ENCODE measurements around the gene DSCAML1.

DNA sequence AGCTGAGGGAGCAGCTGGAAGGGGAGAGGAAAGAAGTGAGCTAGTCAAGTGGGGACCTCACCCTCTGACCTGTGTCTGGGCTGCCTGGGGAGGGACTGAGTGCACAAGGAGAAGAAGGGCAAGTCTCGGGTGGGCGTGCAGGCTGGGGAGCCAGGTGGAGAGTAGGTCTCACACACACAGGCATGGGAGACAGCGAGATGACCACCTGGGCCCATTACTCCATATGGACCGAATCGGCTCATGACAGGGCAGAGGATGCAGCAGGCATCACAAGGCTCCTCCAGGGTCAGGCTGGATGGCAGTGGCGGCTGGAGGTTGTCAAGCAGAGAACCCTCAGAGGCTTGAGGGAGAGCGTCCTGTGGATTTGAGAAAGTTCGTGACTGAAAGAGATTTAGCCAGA is 405.8 kb downstream of the DSCAML1 start:
- TF ChIP-seq POLR2A (IDR thresholded peaks at IDR 0.05; ENCODE audit: low read depth, low read length) (no peak), POLR2AphosphoS5 (IDR thresholded peaks at IDR 0.05; ENCODE audit: low read depth, low read length) (no peak), TAF1 (IDR thresholded peaks at IDR 0.05; ENCODE audit: low read depth, low read length) (no peak), PAX5 (IDR thresholded peaks at IDR 0.05; ENCODE audit: insufficient read depth, low read length, severe bottlenecking) (no peak)

Measured in GM12891 (cell line).